Fibroblast of pulmonary artery (primary cell): ENCODE results near the gene AP1G2.

Experiments
- DNase-seq: peaks from one replicate; pipeline ENCODE4 v3.0.0-alpha.2; 2010; ENCODE audit warnings: low read depth
- H3K4me3 ChIP-seq: replicated peaks from 2 replicates; pipeline ENCODE4 v1.5.1; 2011; ENCODE audit warnings: low read depth, mild to moderate bottlenecking, control low read depth, low read length, moderate library complexity
- TF ChIP-seq, protein P1 (sequence below): IDR thresholded peaks from 2 replicates; pipeline ENCODE4 v1.5.1; 2011; ENCODE audit warnings: mild to moderate bottlenecking, control low read depth, low read length, inconsistent platforms; ENCODE audit errors: missing control alignments

The AP1G2 gene

GRCh38 chr14:23525611-23526010 is 42.0 kb downstream of the AP1G2 start:
- no peak for DNase-seq
- H3K4me3 ChIP-seq: no peak overlapping the region
- TF ChIP-seq, protein P1, sequence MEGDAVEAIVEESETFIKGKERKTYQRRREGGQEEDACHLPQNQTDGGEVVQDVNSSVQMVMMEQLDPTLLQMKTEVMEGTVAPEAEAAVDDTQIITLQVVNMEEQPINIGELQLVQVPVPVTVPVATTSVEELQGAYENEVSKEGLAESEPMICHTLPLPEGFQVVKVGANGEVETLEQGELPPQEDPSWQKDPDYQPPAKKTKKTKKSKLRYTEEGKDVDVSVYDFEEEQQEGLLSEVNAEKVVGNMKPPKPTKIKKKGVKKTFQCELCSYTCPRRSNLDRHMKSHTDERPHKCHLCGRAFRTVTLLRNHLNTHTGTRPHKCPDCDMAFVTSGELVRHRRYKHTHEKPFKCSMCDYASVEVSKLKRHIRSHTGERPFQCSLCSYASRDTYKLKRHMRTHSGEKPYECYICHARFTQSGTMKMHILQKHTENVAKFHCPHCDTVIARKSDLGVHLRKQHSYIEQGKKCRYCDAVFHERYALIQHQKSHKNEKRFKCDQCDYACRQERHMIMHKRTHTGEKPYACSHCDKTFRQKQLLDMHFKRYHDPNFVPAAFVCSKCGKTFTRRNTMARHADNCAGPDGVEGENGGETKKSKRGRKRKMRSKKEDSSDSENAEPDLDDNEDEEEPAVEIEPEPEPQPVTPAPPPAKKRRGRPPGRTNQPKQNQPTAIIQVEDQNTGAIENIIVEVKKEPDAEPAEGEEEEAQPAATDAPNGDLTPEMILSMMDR: no peak

- no peak overlapping the region for H3K4me3 ChIP-seq
- TF ChIP-seq, protein P1: no peak
- no peak for DNase-seq
These were observed 42.6 kb downstream of the AP1G2 start for GRCh38 chr14:23524954-23525353.

- DNase-seq: no peak
- no peak overlapping the region for H3K4me3 ChIP-seq
- TF ChIP-seq, protein P1: no peak
These were observed 44.2 kb downstream of the AP1G2 start for GRCh38 chr14:23523229-23524016.

- H3K4me3 ChIP-seq: no peak overlapping the region
- TF ChIP-seq, protein P1: no peak
- no peak for DNase-seq
These were observed 44.9 kb downstream of the AP1G2 start for GRCh38 chr14:23522643-23523198.

DNA sequence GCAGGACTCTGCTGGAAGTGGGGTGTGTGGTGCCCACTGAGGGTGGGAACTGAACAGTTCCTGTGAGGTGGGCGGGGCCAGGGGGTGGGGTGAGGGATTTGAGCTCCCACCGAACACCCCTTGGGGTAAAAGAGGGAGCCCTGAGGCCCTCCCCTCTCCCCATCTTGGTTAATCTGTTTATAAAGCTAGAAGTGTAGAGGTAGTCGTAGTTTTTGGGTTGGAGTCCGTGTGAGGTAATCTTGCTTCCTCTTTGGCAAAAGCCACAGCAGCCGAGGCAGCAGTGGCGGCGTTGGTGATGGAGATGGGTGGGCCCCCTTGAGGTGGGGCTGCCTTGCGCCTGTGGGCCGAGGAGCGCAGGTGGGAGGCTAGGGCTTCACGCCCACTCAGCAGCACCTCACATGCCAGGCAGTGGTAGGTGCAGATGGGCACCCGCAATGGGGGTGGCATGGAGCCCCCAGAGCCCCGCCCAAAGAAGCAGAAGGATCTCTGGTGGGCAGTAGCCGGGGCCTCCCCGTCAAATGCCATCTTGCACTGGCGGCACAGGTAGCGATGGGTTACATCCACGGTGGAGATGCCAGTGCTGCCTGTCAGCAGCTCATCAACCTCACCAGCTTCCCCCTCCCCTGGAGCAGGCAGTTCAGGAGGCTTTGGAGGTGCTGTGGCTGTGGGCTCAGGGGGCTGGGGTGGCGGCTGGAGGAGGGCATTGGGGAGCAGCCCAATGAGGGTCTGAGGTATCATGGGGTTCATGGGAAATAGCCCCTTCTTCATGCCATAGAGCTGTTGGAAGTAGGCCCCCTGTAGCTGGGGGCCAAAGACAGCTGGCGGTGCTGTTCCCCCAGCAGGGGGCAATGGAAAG is 45.6 kb downstream of the AP1G2 start:
- TF ChIP-seq, protein P1: no peak

DNA sequence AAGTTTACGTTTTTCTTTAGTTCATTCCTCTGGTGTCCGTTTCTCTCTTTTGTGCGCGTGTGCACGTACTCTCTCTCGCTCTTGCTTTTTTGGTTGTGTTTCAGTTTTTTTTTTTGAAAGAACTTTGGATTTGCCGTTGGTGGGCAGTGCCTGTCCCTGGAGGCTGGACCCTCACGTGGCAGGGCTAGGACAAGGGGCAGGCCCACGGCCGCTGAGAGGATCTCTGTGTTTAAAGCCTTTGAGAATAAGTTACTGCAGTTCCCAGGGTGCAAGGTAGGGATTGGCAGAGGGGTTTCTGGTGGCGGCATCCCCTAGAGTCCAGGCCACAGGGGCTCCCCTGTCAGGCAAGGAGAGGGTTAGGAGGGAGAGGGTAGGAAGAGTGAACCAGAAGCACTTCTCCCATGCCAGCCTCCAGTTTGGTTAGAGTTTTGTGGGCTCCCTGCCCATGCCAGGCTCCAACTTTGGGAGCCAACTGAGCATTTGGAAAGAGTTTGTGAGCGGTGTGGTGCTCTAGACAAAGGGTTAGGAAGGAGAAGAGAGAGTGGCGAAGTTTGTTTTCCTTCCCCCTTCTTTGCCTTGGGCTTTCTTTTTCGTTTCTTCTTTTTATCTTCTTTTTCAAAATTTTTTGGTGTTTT is 46.6 kb downstream of the AP1G2 start:
- DNase-seq: no peak
- H3K4me3 ChIP-seq: no peak overlapping the region
- TF ChIP-seq, protein P1: no peak

More for the DNA sequence above, 45.6 kb downstream of the AP1G2 start:
- H3K4me3 ChIP-seq: no peak overlapping the region
- DNase-seq: no peak
